Measurements from ENCODE around the gene ADSS2. TPM values are rescaled to one million over a fixed set of nuclear protein-coding genes. Genes with fewer than 3 reads are reported as not detected.
"Not testable (repeated sequence)": the region's sequence is repeated elsewhere in the genome, so short reads cannot be mapped to it uniquely, and the experiment has no call there.

Gene ADSS2
- total RNA-seq, 3 donors from 2014 or later = 38.6 to 49.0 (median 42.4) TPM

GRCh38 chr1:244384066-244384465 lies 67.6 kb downstream of the ADSS2 start:
- intact Hi-C loops (cut with DNase I, micrococcal nuclease) = no loop called here
- no peak overlapping the region for H3K4me3 ChIP-seq
- no peaks in the 10 kb centered on the region for H3K4me1 ChIP-seq (ENCODE audit: low read depth)
- no peak for ATAC-seq
- H3K36me3 ChIP-seq (ENCODE audit: low read depth) = no peaks in the 10 kb centered on the region
- no peak for DNase-seq
- no peak for TF ChIP-seq CTCF (IDR thresholded peaks at IDR 0.05)
- no peaks in the 10 kb centered on the region for H3K9me3 ChIP-seq

DNA sequence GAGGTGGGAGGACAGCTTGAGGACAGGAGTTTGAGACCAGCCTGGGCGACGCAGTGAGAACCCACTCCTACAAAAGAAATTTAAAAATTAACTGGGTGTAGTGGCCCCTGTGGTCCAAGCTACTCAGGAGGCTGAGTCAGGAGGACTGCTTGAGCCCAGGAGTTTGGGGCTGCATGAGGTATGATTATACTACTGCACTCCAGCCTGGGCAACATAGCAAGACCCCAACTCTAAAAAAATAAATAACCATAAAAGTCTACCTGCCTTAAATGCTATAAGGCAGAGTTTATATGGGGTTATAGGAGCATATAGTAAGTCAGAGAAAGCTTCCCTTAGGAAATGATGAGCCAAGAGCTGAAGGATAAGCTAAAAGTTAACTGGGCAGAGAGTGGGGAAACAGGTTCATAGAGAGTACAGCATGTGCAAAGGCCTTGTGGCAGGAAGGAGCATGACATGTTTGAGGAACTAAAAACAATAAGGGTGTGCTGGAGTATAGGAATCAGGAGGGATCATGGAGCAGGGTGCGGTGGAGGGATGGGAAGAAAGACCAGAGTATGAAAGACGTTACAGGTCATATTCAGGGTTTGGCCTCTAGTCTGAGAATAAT lies 68.3 kb downstream of the ADSS2 start:
- intact Hi-C loops (cut with DNase I, micrococcal nuclease) = no loop called here
- no peak for DNase-seq
- no peak overlapping the region for H3K4me3 ChIP-seq
- TF ChIP-seq CTCF (IDR thresholded peaks at IDR 0.05) = no peak
- no peak for ATAC-seq
- no peaks in the 10 kb centered on the region for H3K4me1 ChIP-seq (ENCODE audit: low read depth)
- no peaks in the 10 kb centered on the region for H3K9me3 ChIP-seq
- no peaks in the 10 kb centered on the region for H3K36me3 ChIP-seq (ENCODE audit: low read depth)

DNA sequence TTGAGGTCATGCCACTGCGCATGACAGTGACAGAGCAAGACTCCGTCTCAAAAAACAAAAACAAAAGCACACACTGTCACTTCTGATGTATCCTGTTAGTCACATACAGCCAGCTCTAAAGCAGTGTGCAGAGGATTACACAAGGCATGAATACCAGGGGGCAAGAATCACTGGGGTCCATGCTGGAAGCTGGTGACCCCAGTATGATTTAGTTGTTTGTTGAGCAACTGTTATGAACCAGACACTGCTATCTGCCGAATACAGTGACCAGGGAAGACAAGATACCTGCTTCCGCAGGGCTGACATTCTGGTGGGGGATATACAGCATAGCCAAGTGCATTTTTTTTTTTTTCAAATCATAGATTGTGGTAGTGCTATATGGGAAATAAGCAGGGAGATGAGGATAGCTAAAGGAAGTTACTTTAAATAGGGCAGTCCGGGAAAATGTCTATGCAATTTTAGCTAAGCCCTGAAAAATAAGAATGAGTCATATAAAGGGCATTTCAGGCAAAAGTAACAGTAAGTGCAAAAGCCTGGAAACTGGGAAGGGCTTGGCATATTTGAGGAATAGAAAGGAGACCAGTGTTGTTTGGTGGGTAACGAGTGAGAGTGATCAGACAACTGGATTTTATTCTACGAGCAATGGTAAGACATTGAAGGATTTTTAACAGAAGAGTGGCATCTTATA lies 69.7 kb downstream of the ADSS2 start:
- no peaks in the 10 kb centered on the region for H3K36me3 ChIP-seq (ENCODE audit: low read depth)
- no peaks in the 10 kb centered on the region for H3K9me3 ChIP-seq
- DNase-seq (no peak), ATAC-seq (no peak)
- no peak overlapping the region for H3K4me3 ChIP-seq
- TF ChIP-seq CTCF (IDR thresholded peaks at IDR 0.05) = no peak
- intact Hi-C loops (cut with DNase I, micrococcal nuclease) = no loop called here
- H3K4me1 ChIP-seq (ENCODE audit: low read depth) = no peaks in the 10 kb centered on the region

GRCh38 chr1:244376126-244376525 lies 75.6 kb downstream of the ADSS2 start:
- Histone ChIP-seq H3K36me3 (ENCODE audit: low read depth) (no peaks in the 10 kb centered on the region), H3K9me3 (no peaks in the 10 kb centered on the region), H3K4me1 (ENCODE audit: low read depth) (no peaks in the 10 kb centered on the region), H3K4me3 (no peak overlapping the region)
- DNase-seq = no peak
- intact Hi-C loops (cut with DNase I, micrococcal nuclease) = no loop called here
- ATAC-seq = no peak
- TF ChIP-seq CTCF (IDR thresholded peaks at IDR 0.05) = no peak

- Histone ChIP-seq H3K36me3 (ENCODE audit: low read depth) (no peaks in the 10 kb centered on the region), H3K4me1 (ENCODE audit: low read depth) (no peaks in the 10 kb centered on the region), H3K4me3 (no peak overlapping the region), H3K9me3 (no peaks in the 10 kb centered on the region)
- intact Hi-C loops (cut with DNase I, micrococcal nuclease) = no loop called here
- no peak for DNase-seq
- no peak for TF ChIP-seq CTCF (IDR thresholded peaks at IDR 0.05)
- ATAC-seq = no peak
These were observed 76.7 kb downstream of the ADSS2 start for GRCh38 chr1:244375051-244375450.

DNA sequence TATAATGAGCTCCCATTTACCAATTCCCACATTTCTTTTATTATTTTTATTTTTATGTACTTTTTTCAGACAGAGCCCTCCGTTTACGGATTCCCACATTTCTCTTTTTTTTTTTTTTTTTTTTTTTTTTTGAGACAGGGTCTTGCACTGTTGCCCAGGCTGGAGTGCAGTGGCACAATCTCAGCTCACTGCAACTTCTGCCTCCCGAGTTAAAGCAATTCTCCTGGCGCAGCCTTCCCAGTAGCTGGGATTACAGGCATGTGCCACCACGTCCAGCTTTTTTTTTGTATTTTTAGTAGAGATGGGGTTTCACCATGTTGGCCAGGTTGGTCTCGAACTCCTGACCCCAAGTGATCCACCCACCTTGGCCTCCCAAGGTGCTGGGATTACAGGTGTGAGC lies 77.2 kb downstream of the ADSS2 start:
- intact Hi-C loops (cut with DNase I, micrococcal nuclease) = not testable (repeated sequence)

More for the DNA sequence above, 77.2 kb downstream of the ADSS2 start:
- H3K4me3 ChIP-seq; DNase-seq; H3K36me3 ChIP-seq (ENCODE audit: low read depth); ATAC-seq; H3K9me3 ChIP-seq; H3K4me1 ChIP-seq (ENCODE audit: low read depth): not testable (repeated sequence)
